ENCODE data around the gene UBAC2.

DNA sequence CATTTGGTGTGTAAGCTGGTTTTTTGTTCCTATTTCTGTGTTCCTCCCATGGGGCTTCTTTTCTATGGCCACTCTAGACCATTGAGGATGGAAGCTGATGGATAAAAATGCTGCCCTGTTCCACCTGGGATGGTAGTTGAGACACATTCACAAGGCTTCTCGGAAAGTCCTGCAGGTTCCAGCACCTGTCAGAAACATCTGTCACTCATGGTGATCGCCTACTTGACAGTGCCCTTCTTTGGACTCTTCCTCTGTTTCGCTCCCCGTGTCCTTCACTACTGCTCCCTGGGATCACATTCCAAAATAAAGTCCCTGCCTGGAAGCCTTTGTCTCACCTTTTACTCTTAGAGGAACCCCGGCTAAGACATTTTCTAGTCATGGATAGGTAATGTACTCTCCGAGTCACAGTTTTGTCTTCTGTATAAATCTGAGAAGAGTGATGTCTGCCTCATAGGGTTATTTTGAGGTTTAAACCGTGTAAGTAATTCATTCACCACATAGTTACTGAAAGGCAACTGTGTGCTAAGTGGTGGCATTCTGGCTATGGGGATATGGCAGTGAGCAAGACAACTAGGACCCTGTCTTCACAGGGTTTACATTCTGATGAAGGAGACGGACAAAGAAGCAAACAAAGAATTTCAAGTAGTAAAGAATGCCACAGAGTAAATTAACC, 21.0 kb downstream of the UBAC2 start:
- TF ChIP-seq, protein P1, sequence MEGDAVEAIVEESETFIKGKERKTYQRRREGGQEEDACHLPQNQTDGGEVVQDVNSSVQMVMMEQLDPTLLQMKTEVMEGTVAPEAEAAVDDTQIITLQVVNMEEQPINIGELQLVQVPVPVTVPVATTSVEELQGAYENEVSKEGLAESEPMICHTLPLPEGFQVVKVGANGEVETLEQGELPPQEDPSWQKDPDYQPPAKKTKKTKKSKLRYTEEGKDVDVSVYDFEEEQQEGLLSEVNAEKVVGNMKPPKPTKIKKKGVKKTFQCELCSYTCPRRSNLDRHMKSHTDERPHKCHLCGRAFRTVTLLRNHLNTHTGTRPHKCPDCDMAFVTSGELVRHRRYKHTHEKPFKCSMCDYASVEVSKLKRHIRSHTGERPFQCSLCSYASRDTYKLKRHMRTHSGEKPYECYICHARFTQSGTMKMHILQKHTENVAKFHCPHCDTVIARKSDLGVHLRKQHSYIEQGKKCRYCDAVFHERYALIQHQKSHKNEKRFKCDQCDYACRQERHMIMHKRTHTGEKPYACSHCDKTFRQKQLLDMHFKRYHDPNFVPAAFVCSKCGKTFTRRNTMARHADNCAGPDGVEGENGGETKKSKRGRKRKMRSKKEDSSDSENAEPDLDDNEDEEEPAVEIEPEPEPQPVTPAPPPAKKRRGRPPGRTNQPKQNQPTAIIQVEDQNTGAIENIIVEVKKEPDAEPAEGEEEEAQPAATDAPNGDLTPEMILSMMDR (IDR thresholded peaks at IDR 0.05 in 4 of 5, conservative IDR thresholded peaks at IDR 0.05 in 1 of 5) = no peak
- TF ChIP-seq POLR2A (IDR thresholded peaks at IDR 0.05) = no peak
